Activated T-cell treated with anti-CD3 and anti-CD28 coated beads for 48 hours (primary cell): ENCODE measurements around the gene PCK1.
A peak's percentile ranks its signal among the peaks of the same experiment; 100 is the strongest.

Experiments used
- DNase-seq: peaks from one replicate; pipeline ENCODE4 v3.0.0-alpha.2; 2020; ENCODE audit warnings: low read depth

Gene PCK1

GRCh38 chr20:57589728-57590484 is 29.0 kb downstream of the PCK1 start:
- DNase-seq, result no peak

- no peak for DNase-seq
Measured at GRCh38 chr20:57590485-57591288, 29.8 kb downstream of the PCK1 start.

DNA sequence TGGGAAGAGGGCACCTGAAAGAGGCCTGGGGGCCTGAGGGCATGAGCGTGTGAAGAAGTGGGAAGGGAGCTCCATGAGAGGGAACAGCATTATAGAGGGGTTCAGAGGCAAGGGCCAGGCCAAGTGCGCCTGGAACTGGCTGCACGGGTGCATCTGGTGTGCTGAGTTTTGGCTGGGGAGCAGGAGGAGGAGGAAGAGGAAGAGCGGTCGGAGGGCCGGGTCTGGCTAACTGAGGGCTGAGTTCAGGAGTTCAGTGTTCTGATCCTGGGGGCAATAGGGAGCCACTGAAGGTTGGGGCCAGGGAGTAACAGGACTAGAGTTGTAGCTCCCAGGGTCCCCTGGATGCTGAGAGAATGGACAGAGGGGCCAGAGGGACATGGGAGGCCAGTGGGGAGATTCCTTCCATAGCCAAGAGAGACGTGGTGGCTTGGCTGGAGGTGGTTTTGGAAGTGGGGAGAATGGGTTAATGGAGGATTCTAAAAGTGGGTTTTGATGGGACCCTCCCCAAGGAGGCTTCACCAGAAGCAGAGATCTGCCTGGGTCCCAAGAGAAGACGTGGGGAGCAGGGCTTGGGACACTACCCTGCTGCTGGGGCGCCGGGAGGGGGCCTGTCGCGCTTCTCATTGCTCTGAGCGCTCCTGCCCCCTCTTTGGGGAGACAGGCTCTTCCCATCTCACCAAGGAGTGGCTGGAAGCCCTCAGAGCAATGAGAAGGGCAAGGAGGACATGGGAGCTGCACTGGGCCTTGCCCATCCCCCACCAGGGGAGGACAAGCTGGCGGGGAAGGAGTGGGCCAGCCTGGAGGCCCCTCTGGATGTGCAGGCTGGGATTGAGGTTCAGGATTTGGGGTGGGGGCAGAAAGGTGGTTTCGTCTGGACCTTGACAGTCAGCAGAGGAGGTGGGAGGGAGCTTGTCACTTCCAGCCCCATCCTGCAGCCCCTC is 30.6 kb downstream of the PCK1 start:
- no peak for DNase-seq

DNA sequence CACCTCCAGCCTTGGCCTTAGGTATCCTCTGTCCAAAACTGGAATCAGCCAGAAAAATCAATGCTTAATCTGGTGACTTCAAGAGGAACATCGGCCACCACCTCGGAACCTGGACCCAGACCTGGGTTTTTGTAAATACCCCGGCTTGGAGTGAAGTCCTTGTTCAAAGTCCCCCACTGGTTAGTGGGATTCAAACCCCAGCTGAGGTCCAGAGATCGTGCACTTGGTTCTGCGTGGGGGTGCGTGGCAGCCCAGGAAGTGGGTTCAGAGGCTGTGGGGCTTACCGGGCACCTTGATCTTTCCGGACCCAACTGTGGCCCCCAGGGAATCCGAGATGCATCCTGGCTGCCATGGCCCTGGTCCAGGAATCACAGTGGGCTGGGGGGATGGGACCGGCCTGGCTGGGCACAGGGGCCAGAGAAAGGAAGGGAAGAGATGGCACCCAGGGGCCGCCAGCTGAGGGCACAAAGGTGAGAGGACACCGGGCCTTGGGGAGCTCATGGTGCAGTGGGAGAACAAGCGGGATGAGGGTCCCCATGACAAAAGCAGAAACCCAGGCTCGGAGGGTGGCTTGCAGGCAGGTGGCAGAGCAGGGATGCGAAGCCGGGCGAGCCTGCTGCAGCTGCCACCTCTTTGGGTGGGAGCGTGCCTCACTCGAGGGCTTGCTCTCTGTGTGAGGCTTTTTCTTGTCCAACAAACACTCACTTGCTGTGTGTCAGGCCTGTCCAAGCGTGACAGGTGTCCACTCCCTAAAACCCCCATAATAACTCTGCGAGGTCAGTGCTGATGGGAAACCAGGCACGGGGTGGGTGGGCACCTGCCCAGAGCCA is 31.6 kb downstream of the PCK1 start:
- no peak for DNase-seq

DNA sequence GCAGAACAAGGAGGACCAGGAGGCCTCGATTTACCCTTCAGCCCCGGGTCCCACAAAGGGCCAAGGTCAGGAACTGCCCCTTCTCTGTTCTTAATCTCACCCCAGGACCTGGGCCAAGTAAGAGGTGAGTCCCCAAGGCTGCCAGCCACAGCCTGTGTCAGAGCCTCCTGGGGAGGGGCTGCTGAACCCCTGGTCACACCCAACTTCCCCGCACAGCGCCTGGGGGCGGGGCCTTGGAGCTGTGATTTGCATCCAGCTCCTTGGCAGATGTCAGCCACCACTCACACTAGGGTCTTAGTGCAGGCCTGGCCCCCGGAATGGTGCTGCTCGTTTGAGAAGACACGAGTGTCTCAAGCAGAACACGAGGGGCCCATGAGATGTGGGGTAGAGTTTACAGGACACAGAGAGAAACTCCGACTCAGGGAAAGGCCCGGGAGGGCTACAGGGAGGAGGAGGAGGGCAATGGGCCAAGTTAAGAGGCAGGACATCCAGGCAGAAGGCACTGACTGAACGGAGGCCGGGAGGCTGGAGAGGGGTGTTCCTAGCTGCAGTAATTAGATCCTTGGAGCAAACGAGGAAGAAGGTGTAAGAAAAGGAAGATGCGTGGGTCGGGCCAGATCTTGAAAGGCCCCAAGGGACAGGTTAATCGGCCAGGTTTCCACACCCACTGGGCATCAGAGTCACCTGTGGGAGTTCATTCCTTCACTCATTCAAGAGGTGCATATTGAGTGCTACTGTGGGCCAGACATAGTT is 32.4 kb downstream of the PCK1 start:
- DNase-seq, result no peak

- peak; percentile 34 for DNase-seq
Measured at GRCh38 chr20:57594092-57594951, 33.4 kb downstream of the PCK1 start.

- DNase-seq, result no peak
Measured at GRCh38 chr20:57595041-57596030, 34.4 kb downstream of the PCK1 start.

GRCh38 chr20:57596358-57596757 is 35.4 kb downstream of the PCK1 start:
- DNase-seq, result no peak

- peak; percentile 69 for DNase-seq
Measured at GRCh38 chr20:57596998-57597939, 36.4 kb downstream of the PCK1 start.

- DNase-seq, result no peak
Measured at GRCh38 chr20:57598060-57598459, 37.1 kb downstream of the PCK1 start.

GRCh38 chr20:57598491-57598890 is 37.6 kb downstream of the PCK1 start:
- no peak for DNase-seq

DNA sequence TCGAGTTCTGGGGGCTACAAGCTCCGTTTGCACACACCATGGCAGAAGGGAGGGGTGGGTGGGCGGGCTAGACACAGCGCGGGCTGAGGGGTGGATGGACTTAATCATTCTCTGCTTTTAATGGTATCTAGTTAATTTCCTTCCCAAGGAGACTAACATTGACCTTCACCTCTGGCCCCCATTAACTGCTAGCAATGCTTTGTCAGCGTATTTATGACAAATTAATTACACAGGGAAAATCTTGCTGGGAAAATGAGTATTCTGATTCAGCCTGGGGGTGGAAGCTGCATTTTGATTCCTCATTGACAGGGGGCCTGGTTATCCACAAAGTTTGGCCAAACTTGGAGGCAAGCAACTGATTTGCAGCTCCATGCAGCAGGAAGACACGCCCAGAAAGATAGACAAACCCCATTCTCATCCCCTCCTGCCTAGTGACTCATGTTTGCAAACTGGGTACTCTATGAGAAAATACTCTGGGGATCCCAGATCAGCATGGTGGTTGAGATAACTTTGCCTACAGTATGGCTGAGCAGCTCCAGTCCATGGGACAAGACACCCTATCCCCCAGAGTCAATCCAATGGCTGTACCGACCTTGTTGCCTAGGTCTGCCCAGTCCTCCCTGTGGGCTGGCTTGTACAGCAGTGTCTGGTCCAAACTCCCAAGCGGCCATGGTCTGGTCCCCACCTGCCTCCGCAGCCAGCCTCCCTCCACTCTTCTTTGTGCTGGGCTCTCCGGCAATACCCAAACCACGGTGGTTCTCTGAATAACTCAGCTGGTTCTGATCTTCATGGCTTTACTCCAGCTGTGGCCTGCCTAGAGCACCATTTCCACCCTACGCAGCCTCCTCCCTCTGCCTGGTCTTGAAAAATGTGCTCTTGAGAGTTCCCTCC is 39.7 kb downstream of the PCK1 start:
- DNase-seq, result no peak

DNA sequence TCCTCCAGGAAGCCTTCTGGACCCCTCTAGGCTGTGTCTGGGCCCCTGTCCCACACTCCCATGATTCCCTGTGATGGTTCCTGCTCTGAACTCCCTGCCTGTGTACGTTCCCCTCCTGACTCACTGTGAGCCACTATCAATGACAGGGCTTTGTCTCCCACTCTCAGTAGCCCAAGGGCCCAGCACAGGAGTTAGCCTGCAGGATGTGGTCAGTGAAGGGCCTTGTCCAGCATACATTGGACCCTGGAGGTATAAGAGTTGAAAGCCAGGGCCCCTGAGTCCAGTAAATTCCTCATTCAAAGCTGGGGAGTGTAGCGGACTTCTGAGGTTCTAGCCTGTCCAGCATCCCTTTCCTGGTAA is 40.3 kb downstream of the PCK1 start:
- no peak for DNase-seq

DNA sequence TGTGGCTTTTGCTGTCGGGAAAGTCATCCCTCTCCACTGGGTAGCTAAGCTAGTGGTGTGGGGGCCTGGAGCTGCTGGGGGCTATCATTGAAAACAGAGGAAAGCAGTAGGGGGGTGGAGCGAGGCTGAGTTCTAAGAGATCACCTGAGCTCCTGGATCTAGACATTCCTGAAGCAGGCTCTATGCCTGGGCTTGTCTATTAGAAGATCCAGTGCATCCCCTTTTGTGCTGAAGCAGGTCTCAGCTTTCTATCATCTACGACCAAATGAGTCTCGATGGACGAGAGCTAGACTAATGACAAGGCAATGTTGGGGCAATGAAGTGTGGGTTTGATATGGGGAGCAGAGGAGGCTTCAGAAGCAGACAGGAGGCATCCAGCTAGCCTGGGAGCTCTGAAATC is 40.8 kb downstream of the PCK1 start:
- no peak for DNase-seq

- no peak for DNase-seq
Measured at GRCh38 chr20:57603120-57603519, 42.2 kb downstream of the PCK1 start.

GRCh38 chr20:57605045-57605444 is 44.1 kb downstream of the PCK1 start:
- no peak for DNase-seq
